Measurements from ENCODE around the gene MAPK11. TPM values are rescaled to one million over a fixed set of nuclear protein-coding genes. Genes with fewer than 3 reads are reported as not detected.

MAPK11 gene
- 6.6 and 12.3 TPM in 2 replicates for total RNA-seq

GRCh38 chr22:50269970-50270665 is at the start of gene MAPK11:
Gene MAPK11, minus strand, starts transcription at chr22:50270380. Its CDS starts 88 bp downstream, at chr22:50270292.

DNA sequence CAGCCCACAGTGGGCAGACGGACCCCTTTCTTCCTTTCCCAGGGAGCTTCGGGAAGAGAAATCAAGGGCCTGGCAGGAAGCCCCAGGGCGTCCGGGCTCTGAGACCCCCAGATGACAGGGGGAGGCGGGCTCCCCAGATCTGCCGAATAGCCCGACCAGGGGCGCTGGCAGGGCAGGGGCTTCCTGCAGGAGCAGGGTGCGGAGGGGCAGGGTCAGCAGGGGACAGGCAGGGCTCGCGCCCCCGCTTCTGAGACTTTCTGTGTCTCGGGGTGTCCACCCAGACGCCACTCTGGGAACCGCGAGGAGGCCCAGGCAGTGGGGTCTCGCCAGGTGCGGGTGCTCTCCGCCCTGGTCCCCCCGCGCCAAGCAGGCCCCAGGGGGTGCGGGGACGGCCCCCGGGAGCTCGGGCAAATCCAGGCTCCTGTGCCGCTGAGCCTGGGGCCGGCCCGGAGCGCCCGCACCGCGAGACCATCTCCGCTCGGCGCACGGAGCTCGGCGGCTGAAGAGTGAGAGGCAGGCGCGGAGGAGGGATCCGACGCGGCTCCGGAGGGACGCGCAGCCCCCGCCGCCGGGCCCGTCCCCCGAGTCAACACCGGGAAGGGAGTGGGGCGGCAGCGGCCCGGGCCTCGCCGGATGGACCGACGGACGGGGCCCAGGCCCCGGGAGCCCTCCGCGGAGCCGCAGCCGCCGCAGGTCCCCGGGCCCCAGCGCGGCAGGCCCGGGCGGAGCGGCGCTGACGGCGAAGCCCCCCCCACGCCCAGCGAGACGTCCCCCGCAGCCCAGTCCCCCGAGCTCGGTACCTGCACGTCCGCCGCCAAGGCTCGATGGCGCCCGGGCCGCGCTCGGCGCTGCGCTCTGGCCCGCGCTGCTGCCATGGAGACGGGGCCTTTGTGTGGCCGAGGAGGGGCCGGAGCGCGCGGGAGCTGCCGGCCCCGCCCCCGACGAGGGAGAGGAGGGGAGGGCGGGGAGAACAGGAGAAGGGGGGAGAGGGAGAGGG is 36.9 kb upstream of the MAPK11 start, which contains the start of gene PLXNB2:
PLXNB2 (minus strand) TSS at position 894 of the 997 bp plus-strand sequence. CDS start 17,062 bp downstream, outside the sequence.

GRCh38 chr22:50261615-50262459 is 8.3 kb downstream of the MAPK11 start, which contains the start of gene MAPK12:
Gene MAPK12, minus strand, starts transcription at chr22:50261683. Its CDS starts 174 bp downstream, at chr22:50261509.

GRCh38 chr22:50250555-50251476 is 19.4 kb downstream of the MAPK11 start, which contains the start of gene HDAC10:
Gene HDAC10, minus strand, starts transcription at chr22:50251265. Its CDS starts 233 bp downstream, at chr22:50251032.

GRCh38 chr22:50244420-50245213 is 25.6 kb downstream of the MAPK11 start, which contains the start of gene TUBGCP6:
Gene TUBGCP6, minus strand, starts transcription at chr22:50245023. Its CDS starts 564 bp downstream, at chr22:50244459.

Other genes starting within 250 kb of the MAPK11 start
- gene TTLL8, start 212.1 kb downstream of the MAPK11 start, total RNA-seq, result not detected in 2 replicates
- gene MLC1, start 185.0 kb downstream of the MAPK11 start, total RNA-seq, result not detected in 2 replicates
- not detected in 2 replicates for gene MOV10L1, start 180.4 kb downstream of the MAPK11 start, total RNA-seq
- gene PANX2, start 99.6 kb downstream of the MAPK11 start, total RNA-seq, result 0.04 and 0.62 TPM in 2 replicates
- gene TRABD, start 84.5 kb downstream of the MAPK11 start, total RNA-seq, result 53.2 and 65.8 TPM in 2 replicates
- gene SELENOO, start 69.4 kb downstream of the MAPK11 start, total RNA-seq, result 42.0 and 48.0 TPM in 2 replicates
- 21.0 and 25.7 TPM in 2 replicates for gene TUBGCP6, start 25.4 kb downstream of the MAPK11 start, total RNA-seq
- gene HDAC10, start 19.1 kb downstream of the MAPK11 start, total RNA-seq, result 10.1 and 21.4 TPM in 2 replicates
- 21.1 and 21.2 TPM in 2 replicates for gene MAPK12, start 8.7 kb downstream of the MAPK11 start, total RNA-seq
- 73.7 and 104 TPM in 2 replicates for gene PLXNB2, start 37.3 kb upstream of the MAPK11 start, total RNA-seq
- 0.49 and 1.0 TPM in 2 replicates for gene DENND6B, start 56.6 kb upstream of the MAPK11 start, total RNA-seq
- 31.8 and 35.9 TPM in 2 replicates for gene PPP6R2, start 72.9 kb upstream of the MAPK11 start, total RNA-seq
- 51.1 and 67.3 TPM in 2 replicates for gene SBF1, start 204.7 kb upstream of the MAPK11 start, total RNA-seq
- 3.5 and 13.8 TPM in 2 replicates for gene ADM2, start 211.2 kb upstream of the MAPK11 start, total RNA-seq
- not detected in 2 replicates for gene MIOX, start 216.5 kb upstream of the MAPK11 start, total RNA-seq
- gene LMF2, start 237.3 kb upstream of the MAPK11 start, total RNA-seq, result 46.6 and 50.8 TPM in 2 replicates
- gene NCAPH2, start 237.8 kb upstream of the MAPK11 start, total RNA-seq, result 38.7 and 70.9 TPM in 2 replicates

Measured in hair follicular keratinocyte (primary cell).